ENCODE measurements around the gene ANKRD13D. TPM values are rescaled to one million over a fixed set of nuclear protein-coding genes. Genes with fewer than 3 reads are reported as not detected.

The ANKRD13D gene
- total and polyA plus RNA-seq, 8 donors = 9.8 to 60.7 (median 14.9) TPM

DNA sequence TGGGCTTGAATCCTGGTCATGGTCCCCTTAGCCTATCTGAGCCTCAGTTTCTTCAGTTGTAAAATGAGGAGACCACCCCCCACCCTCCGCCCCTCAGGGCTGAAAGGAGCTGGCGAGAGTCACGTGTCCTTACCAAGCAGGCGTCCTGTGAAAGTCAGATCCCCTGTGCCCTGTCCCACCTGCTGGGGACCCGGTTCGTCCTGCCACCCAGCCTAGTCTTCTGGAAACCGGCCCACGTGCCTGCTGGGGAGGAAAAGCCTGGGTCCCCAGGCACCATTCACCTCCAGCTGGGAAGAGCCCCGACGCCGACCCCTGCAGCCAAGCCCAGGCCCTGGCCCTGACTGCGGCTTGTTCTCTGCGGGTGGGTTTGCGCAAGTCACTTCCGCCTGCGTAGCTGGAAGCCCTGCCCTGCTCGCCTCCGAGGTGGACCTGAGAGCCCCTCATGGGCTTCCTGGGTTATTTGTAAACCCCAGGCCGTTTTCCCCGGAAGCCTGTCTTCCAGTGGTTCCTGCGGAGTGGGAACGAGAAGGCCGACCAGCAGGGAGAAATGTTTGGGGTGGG lies 13.5 kb downstream of the ANKRD13D start:
- Histone ChIP-seq H3K4me1 (peaks cover 3 to 11% (median 10%) of the 10 kb centered on the region in 3 donors), H3K27ac (peak overlapping the region; percentile 62 to 78 (median 71)), H3K27me3 (no peaks in the 10 kb centered on the region), H3K36me3 (peaks cover 0 to 7% (median 0%) of the 10 kb centered on the region in 3 donors), H3K9me3 (no peaks in the 10 kb centered on the region), H3K4me3 (peak overlapping the region; percentile 75 to 97 (median 92))
- FAIRE-seq = no peak
- intact Hi-C loops (cut with DNase I) = no loop called here
- peak; percentile 45 to 64 (median 48) for ATAC-seq
- peak in 5 of 6 donors; percentile 50 to 76 (median 63) for DNase-seq
- WGBS, 2 donors = 8% methylated on average over 23 of the region's 23 CpGs
- TF ChIP-seq, protein P1, sequence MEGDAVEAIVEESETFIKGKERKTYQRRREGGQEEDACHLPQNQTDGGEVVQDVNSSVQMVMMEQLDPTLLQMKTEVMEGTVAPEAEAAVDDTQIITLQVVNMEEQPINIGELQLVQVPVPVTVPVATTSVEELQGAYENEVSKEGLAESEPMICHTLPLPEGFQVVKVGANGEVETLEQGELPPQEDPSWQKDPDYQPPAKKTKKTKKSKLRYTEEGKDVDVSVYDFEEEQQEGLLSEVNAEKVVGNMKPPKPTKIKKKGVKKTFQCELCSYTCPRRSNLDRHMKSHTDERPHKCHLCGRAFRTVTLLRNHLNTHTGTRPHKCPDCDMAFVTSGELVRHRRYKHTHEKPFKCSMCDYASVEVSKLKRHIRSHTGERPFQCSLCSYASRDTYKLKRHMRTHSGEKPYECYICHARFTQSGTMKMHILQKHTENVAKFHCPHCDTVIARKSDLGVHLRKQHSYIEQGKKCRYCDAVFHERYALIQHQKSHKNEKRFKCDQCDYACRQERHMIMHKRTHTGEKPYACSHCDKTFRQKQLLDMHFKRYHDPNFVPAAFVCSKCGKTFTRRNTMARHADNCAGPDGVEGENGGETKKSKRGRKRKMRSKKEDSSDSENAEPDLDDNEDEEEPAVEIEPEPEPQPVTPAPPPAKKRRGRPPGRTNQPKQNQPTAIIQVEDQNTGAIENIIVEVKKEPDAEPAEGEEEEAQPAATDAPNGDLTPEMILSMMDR (IDR thresholded peaks at IDR 0.05) = no peak

DNA sequence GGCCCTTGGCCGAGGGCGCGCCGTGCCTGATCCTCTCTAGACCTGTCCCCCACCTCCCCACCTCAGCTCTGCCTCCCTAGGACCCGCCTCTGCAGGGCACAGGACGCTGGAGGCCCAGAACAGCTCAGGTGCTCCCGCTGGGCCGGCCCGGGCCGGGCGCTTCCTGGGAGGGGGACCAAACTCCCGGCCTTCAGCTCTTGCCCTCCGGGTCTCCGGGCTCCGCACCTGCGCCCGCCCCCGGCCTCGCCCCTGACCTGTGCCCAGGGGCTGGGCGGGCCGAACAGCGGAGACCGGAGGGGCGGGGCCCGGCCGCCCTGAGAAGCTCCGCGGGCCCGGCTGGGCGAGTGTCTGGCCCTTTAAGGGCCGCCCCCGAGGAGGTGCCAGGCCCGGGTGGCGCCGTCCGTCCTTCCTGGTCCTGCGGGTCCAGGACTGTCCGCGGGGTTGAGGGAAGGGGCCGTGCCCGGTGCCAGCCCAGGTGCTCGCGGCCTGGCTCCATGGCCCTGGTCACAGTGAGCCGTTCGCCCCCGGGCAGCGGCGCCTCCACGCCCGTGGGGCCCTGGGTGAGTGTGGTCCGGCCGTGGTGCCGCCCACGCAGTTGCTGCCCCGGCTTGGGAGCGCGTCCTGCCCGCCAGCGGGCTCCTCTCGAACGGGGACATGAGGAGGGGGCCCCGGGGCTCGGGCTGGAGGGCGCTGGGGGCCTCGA lies 14.2 kb downstream of the ANKRD13D start, which contains the start of gene SSH3:
TSS of gene SSH3 (plus strand) at position 399 of the 703 bp plus-strand sequence. CDS start at position 495, 96 bp downstream.
- FAIRE-seq (no peak), ATAC-seq (peak; percentile 92 to 95 (median 94)), DNase-seq (peak; percentile 85 to 96 (median 88))
- Histone ChIP-seq H3K27me3 (no peaks in the 10 kb centered on the region), H3K4me3 (peak within 1 kb of the TSS; percentile 75 to 97 (median 92)), H3K4me1 (peaks cover 3 to 11% (median 10%) of the 10 kb centered on the region in 3 donors), H3K9me3 (no peaks in the 10 kb centered on the region), H3K36me3 (peaks cover 0 to 7% (median 0%) of the 10 kb centered on the region in 3 donors), H3K27ac (peak within 1 kb of the TSS; percentile 62 to 78 (median 71))
- TF ChIP-seq, protein P1 (IDR thresholded peaks at IDR 0.05) = no peak
- intact Hi-C loops (cut with DNase I) = no loop called here
- 1% methylated on average over 25 to 65 of the region's 65 CpGs for WGBS, 2 donors

DNA sequence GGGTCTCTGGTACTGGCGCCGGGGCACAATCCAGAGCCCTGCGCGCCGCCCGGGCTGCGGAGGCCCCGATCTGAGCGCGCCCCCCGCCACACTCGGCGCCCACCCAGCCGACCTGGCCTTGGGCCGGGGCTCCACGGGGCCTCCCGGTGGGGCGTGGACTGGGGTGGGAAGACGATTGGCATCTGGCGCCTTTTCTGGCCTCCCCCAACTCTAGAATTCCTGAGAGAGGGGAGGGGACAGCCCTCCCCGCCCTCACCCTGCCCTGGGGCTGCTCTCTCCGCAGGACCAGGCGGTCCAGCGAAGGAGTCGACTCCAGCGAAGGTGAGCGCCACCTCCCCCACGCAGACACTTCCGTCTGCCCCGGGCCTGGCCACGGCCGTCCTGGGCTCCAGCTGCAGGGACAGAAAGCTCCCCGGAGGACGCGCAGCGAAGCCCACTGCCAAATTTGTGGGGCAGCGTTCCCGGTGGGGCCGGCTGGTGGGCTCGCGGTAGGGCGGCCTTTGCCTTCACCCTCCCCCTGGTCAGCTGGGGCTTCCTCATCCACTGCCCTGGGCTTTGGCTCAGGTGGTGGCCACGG lies 14.8 kb downstream of the ANKRD13D start:
- intact Hi-C loops (cut with DNase I) = no loop called here
- FAIRE-seq = no peak
- peak; percentile 41 to 83 (median 57) for DNase-seq
- H3K9me3 ChIP-seq = no peaks in the 10 kb centered on the region
- TF ChIP-seq, protein P1 (IDR thresholded peaks at IDR 0.05) = no peak
- peak; percentile 28 to 53 (median 44) for ATAC-seq
- H3K36me3 ChIP-seq = peaks cover 0 to 13% (median 0%) of the 10 kb centered on the region in 3 donors
- peak overlapping the region; percentile 75 to 97 (median 92) for H3K4me3 ChIP-seq
- peak overlapping the region; percentile 62 to 78 (median 71) for H3K27ac ChIP-seq
- 1 to 2% methylated on average over 40 to 42 of the region's 43 CpGs for WGBS, 2 donors
- H3K4me1 ChIP-seq = peaks cover 3 to 11% (median 10%) of the 10 kb centered on the region in 3 donors
- H3K27me3 ChIP-seq = no peaks in the 10 kb centered on the region

DNA sequence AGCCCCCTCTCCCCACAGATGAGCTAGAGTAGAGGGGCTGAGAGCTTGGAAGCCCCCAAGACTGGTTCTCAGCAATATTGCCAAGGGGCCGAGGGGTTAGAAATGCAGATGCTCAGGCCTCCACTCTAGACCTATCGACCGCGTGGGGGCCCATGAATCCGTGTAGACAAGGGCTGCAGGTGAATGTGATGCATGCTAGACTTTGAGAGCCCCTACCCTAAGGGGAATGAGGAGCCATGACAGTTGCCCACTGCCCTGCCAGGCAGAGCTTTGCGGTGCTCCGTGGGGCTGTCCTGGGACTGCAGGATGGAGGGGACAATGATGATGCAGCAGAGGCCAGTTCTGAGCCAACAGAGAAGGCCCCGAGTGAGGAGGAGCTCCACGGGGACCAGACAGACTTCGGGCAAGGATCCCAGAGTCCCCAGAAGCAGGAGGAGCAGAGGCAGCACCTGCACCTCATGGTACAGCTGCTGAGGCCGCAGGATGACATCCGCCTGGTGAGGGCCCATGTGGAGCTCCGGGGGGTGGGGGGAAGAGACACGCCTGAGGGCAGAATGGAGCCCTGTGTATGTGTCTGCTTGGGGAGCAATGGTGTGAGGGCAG lies 15.5 kb downstream of the ANKRD13D start:
- no peaks in the 10 kb centered on the region for H3K27me3 ChIP-seq
- H3K27ac ChIP-seq = no peak overlapping the region
- DNase-seq (peak in 3 of 6 donors; percentile 6 to 35 (median 19)), ATAC-seq (no peak), FAIRE-seq (no peak)
- no peaks in the 10 kb centered on the region for H3K9me3 ChIP-seq
- peaks cover 0 to 19% (median 0%) of the 10 kb centered on the region in 3 donors for H3K36me3 ChIP-seq
- H3K4me1 ChIP-seq = peaks cover 3 to 11% (median 10%) of the 10 kb centered on the region in 3 donors
- peak overlapping the region in 3 of 4 donors; percentile 87 to 97 (median 96) for H3K4me3 ChIP-seq
- intact Hi-C loops (cut with DNase I) = no loop called here
- TF ChIP-seq, protein P1 (IDR thresholded peaks at IDR 0.05) = no peak
- WGBS, 2 donors = 76 to 80% methylated on average over 14 of the region's 14 CpGs
